GM21529 (cell line): Measurements from ENCODE around the gene BACH1.
A peak's percentile ranks its signal among the peaks of the same experiment; 100 is the strongest.

Experiments used
- ATAC-seq: cut with Tn5 transposase; IDR thresholded peaks from one replicate; pipeline ENCODE4 v1.9.1; 2021; ENCODE audit not compliant: unreplicated experiment

Gene BACH1

DNA sequence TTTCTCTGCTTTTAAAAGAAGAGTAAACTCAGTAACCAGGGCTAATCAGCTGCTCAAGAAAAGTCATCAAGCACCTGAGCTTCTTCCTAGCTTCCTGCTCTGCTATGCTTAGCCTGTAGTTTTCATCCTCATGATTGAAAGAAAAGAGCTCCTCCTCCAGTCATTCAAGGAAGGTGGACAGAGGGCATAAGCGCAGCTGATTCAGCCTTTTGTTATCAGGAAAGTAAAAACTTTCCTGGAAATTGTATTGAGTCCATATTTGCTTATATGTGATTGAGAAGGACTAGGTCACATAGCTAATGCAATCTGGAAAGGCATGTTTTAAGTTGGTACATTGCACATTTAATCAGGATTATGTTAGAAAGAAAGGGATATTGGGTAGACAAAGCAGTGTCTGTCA, 8.5 kb upstream of the BACH1 start:
- ATAC-seq = no peak

GRCh38 chr21:29293495-29293894, 5.2 kb upstream of the BACH1 start:
- peak; percentile 74 for ATAC-seq

DNA sequence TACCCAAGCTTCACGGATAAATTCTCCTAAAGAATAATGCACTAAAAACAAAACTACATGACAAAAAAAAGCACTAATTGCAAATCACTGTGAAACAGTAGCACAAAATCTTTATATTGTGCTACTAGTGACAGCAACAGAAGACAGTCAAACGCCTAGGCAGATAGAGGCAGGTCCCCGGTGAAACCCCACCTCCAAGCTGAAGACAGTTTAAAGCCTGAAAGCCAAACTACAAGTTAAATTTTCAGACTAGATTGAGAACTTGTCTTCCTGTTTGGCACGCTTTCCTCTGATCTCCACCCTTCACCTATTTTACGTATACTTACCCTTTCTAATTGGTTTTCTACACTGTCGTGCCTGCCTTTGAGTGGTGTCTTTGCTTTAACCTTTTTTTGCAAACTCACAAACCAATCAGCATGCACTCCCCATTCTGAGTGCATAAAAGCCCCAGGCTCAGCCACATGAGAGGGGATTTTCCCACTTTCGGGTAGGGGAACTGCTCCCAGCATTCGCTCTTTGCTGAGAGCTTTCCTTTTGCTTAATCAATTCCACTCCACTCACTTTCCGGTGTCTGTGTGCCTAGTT, 3.6 kb upstream of the BACH1 start:
- ATAC-seq = no peak

- no peak for ATAC-seq
Observed at GRCh38 chr21:29296446-29296845, 2.3 kb upstream of the BACH1 start.

DNA sequence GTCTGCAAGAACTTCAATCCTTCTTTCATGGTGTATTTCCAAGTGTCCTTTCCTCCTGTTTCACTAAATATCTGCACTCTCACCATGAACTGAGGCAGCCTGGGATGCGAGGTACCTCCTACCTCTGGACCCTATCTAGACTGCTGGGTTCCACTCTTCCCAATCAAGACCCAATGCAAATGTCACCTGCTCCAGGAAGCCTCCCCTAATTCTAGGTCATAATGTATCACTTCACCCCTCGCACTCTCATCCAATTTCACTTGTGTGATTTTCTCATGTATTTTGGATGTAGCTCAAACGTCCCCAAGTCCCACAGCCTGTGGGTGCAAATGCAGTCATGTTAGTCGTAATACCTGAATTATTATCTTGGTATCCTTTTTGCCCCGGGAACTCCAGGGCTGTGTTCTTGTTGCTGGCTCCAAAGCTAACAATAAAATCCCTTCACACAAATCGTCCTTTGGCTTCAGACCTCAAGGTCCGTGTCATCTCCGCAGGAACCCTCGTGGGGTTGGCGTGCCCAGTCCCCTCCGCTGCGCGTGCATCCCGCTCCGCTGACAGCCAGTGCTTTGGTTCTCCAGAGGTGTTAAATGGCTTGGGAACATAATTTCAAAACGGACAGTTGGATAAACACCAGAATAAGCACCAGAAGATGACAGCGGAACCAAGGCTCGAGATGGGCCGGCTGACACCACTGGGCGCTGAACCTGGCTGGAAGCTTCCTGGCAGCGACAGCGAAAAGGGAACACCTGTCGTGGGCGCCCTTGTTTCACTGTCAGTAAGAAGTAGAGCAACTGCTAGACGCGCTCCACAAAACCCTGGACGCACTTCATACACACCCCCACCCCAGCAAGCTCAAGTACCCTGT, 1.0 kb upstream of the BACH1 start:
- no peak for ATAC-seq

DNA sequence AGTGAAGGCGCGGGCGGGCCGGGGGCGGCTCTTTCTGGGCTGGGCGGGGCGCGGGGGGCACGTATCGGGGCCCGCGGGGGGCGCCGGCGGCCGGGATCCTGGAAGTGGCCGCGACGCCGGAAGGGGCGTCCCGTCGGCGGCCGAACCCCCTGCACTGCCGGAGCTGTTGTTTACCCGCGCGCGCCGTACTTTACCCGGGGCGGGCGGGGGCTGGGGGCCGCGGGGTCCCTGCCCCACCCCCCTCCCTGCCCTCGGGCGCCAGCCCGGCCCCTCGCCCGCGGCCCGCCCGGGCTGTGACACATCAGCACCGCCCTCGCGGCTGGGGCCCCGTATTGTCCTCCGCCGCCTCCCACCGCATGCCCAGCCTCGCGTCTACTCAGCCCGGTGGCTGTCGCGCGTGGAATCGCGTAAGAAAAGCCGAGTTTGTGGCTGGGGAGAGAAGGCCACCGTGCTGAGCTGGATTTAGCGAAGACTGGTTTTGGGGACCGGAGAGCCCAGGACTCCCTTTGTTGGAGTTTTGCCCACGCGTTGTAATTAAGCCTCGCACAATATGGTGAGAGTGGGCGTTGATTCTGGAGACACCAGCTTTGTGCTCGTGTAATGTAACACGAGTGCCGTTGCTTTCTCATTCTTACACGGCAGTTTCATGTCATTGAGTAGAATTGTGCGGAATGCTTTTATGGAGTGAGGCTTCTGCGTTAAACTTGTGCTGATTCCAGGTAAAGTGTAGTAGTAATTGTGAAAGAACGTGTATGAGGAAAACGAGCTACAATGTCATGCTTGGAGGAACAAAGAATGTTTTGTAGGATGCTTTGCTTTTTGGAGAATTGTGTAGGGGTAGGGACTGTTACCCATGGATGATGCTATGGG, 559 bp downstream of the BACH1 start:
- ATAC-seq = peak; percentile 14

- peak; percentile 70 for ATAC-seq
Observed at GRCh38 chr21:29299916-29300806, 1.4 kb downstream of the BACH1 start.

GRCh38 chr21:29300807-29301138, 2.1 kb downstream of the BACH1 start:
- no peak for ATAC-seq

- no peak for ATAC-seq
Observed at GRCh38 chr21:29301691-29302090, 3.0 kb downstream of the BACH1 start.

- ATAC-seq = no peak
Observed at GRCh38 chr21:29302359-29302875, 3.7 kb downstream of the BACH1 start.

DNA sequence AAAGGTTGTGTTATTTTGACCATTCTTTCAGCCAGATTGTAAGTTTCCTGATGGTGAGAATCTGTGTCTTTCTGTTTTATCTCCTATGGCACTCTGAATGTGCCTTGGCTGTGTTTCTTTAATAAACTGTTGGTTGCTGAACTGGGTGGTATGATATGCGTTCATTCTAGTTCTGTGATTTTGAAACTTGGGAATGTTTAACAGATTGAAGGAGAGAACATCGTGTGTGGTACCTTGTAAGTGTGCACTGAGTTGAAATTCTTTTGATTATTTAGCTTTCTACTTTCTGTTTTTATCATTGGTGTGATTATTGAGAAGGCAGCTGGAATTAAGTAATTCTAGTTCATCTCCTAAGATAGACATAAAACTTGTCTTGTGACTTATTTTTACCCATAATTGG, 4.6 kb downstream of the BACH1 start:
- ATAC-seq = no peak

- ATAC-seq = no peak
Observed at GRCh38 chr21:29304597-29304996, 5.9 kb downstream of the BACH1 start.

- ATAC-seq = no peak
Observed at GRCh38 chr21:29305068-29305467, 6.3 kb downstream of the BACH1 start.

DNA sequence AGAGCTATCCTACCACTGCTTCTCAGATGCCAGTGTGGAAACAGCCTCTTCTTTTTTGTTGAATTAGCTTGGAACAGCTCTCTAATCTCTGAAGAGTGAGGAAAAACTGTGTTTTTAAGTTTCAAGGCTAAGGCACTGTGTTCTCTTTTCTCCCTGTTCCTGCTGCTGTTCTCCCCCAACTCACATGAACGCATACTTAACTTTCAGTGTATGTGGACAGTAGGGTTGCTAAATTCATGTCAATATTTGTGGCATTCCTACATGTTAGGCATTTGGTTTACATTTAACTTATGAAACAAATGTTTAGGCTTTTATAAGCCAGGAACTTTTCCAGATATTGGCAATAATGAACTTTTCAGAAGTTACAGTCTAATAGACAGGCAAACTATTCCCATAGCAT, 6.8 kb downstream of the BACH1 start:
- no peak for ATAC-seq

DNA sequence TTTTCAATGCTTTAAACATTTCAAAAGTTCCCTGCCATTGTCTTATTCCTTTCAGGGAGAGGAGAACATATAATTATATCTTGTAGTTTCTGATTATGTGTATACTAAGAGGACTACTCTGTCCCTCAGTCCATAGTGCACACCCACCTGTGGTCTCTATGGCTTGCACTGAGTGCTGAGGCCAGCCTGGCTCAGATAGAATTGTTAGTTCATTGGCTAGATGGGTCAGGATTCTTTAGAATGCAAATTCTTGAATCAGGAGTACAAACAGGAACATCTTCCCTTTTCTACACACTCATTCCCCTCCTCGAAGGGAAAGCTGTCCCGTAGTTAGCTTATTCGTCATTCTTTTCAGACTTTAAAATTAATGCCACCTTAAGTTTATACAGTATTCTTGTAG, 8.2 kb downstream of the BACH1 start:
- ATAC-seq = peak; percentile 53

GRCh38 chr21:29307718-29308455, 9.2 kb downstream of the BACH1 start:
- ATAC-seq = no peak

DNA sequence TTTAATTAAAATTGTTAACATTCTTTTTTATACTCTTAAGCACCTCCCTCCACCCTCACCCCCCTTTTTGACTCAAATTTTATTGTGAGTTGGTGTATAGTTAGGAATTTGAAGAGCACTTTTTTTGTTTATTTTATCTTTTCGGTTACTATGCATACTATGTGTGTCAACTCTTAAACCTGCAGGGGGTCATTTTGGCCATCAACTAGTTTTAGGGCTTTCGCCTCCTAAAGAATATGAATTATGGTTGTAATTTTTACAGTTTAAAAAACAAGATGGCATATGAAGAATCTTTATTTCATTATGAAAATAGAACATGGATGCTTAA, 9.7 kb downstream of the BACH1 start:
- ATAC-seq = no peak

- ATAC-seq = no peak
Observed at GRCh38 chr21:29309703-29310102, 11.0 kb downstream of the BACH1 start.

- ATAC-seq = no peak
Observed at GRCh38 chr21:29311802-29312201, 13.1 kb downstream of the BACH1 start.

DNA sequence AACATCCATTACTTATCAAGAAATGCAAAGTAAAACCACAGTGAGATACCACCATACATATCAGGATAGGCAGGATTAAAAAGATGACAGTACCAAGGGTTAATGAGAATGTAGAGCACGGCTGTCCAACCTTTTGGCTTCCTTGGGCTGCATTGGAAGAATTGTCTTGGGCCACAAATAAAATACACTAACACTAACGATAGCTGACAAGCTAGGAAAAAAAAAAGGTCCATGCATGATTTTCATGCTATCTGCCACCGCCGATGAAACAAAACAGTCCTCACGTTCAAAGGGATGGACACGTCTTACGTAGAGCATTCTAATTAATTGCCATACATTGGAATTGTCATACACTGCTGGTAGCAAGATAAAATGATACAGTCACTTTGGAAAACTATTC, 14.3 kb downstream of the BACH1 start:
- ATAC-seq = no peak
